Erythroblast (primary cell): Measurements from ENCODE around the gene GPR152.

Source experiments
- GATA1 ChIP-seq: IDR thresholded peaks from 2 replicates; pipeline ENCODE4 v1.6.1; 2011; ENCODE audit warnings: low read depth, mild to moderate bottlenecking, control low read depth, low read length, moderate library complexity
- POLR2A ChIP-seq: IDR thresholded peaks from 2 replicates; pipeline ENCODE4 v1.6.1; 2011; ENCODE audit warnings: mild to moderate bottlenecking, low read length

DNA sequence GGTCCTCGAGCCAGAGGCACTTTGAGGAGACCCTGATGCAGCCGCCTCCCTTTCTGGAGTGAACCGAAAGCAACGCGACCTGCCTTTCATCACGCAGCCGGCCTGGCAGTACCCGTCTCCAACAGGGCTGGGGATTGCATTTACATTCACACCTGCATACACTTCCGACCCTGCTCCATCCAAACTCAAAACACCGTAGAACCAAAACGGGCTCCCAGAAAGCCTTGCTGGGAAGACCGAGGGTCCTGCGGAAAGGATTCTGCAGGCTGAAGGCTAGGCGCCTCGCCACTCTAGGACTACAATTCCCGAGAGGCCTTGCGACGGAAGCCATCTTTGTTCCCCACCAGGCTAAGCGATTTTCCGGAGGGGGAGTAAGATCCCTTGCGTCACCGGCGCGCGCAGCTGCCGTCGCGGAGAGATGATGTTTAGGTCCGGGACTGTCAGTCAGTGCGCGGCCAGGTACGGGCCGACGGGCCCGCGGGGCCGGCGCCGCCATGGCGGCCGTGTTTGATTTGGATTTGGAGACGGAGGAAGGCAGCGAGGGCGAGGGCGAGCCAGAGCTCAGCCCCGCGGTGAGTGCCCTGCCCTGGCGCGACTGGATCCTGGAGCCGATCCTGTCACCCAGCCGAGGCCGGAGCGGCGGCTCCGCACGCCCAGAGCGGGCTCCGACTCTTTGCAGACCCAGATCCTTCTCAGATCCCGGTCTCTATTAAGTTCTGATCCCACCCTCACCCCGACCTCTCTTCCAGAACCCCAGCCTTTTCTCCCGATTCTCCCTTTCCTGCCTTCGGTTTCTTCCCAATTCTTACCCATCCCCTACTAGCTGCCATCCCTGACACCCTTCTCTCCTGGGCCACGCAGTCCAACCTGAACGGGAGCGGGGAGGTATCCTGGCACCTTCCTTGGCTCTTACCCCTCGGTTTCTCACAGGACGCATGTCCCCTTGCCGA is 24.2 kb downstream of the GPR152 start, which contains the start of gene RPS6KB2:
- TF ChIP-seq POLR2A (peak; percentile 95), GATA1 (no peak)
